SU-DHL-6 (cell line): ENCODE data around the gene GINS2.

Experiments
- CTCF ChIP-seq: fragments of 200-600 bp; sonication (generic); IDR thresholded peaks from one replicate; pipeline ENCODE4 v1.5.1; 2017; ENCODE audit warnings: antibody characterized with exemption, mild to moderate bottlenecking, low read length, moderate library complexity; ENCODE audit not compliant: insufficient read depth, poor library complexity, severe bottlenecking
- EZH2phosphoT487 ChIP-seq: fragments of 200-600 bp; sonication (generic), shearing (Covaris generic); conservative IDR thresholded peaks from 2 replicates; pipeline ENCODE4 v1.6.1; 2018; ENCODE audit warnings: mild to moderate bottlenecking, antibody characterized with exemption, low read length, moderate library complexity, mixed read lengths

GRCh38 chr16:85657267-85657650 is 31.5 kb downstream of the GINS2 start:
- TF ChIP-seq EZH2phosphoT487 (no peak), CTCF (no peak)
